Measurements from ENCODE around the gene LCE2B. TPM values are rescaled to one million over a fixed set of nuclear protein-coding genes. Genes with fewer than 3 reads are reported as not detected.

LCE2B gene
- total and polyA plus RNA-seq, 12 donors = not detected

DNA sequence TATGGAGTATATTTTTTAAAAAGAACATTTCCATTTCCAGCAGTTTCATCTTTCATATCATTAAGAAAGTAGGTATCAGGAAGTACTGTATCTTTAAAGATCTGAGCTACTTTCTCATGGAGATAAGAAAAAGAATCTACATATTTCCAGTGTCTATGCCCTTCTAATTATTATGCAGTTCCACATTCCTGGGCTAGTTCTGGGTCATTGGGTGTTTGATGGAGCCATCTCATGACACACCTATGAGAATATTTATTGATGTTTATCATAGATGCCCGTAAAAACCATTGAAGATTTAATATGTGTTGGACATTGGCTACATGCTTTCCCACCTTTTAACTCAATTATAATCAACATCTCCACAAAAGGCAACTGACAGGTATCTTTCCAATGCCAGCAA, 43.1 kb downstream of the LCE2B start:
- no peak overlapping the region for H3K27ac ChIP-seq
- H3K36me3 ChIP-seq (replicated peaks in 1 of 2) = no peaks in the 10 kb centered on the region
- no peaks in the 10 kb centered on the region for H3K27me3 ChIP-seq
- no peaks in the 10 kb centered on the region for H3K9me3 ChIP-seq (replicated peaks in 1 of 3)
- TF ChIP-seq CTCF (IDR thresholded peaks at IDR 0.05) (no peak), POLR2A (IDR thresholded peaks at IDR 0.05) (no peak)
- intact Hi-C loops (cut with DNase I) = no loop called here
- no peak for DNase-seq
- H3K4me1 ChIP-seq (replicated peaks in 1 of 2) = no peaks in the 10 kb centered on the region
- 55 to 76% (median 71%) methylated on average over 1 of the region's 1 CpG for WGBS, 4 donors
- no peak overlapping the region for H3K4me3 ChIP-seq

DNA sequence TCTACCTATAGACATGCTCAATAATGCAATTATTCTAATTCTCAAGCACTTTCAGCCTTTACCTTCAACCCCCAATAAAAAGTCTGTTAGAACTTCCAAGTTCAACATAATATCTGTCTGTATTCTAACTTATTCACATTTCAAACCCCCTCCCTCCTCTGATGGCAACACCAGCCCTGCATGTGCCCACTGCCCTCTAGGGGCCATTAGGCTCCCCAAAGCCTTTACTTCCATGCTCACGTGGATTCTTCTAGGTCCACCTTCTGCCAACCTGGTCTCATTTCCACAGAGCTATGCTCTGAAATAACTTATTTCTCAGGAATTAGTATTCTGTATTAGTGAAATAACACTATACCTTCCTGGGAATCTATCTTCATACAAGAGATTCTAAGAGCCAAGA, 49.7 kb downstream of the LCE2B start:
- Histone ChIP-seq H3K4me3 (no peak overlapping the region), H3K27me3 (no peaks in the 10 kb centered on the region), H3K4me1 (replicated peaks in 1 of 2) (no peaks in the 10 kb centered on the region), H3K36me3 (replicated peaks in 1 of 2) (no peaks in the 10 kb centered on the region), H3K9me3 (replicated peaks in 1 of 3) (no peaks in the 10 kb centered on the region), H3K27ac (no peak overlapping the region)
- intact Hi-C loops (cut with DNase I) = no loop called here
- WGBS, 4 donors = 8 to 36% (median 22%) methylated on average over 1 of the region's 1 CpG
- DNase-seq = no peak
- TF ChIP-seq CTCF (IDR thresholded peaks at IDR 0.05) (no peak), POLR2A (IDR thresholded peaks at IDR 0.05) (no peak)

Other genes with a start within 250 kb of the LCE2B start
- not detected for gene LCE5A, start 175.3 kb upstream of the LCE2B start, total RNA-seq
- not detected for gene LCE5A, start 175.3 kb upstream of the LCE2B start, polyA plus RNA-seq
- gene CRCT1, start 171.6 kb upstream of the LCE2B start, total RNA-seq = not detected
- gene CRCT1, start 171.6 kb upstream of the LCE2B start, polyA plus RNA-seq = not detected
- gene LCE3E, start 119.3 kb upstream of the LCE2B start, total RNA-seq = not detected
- gene LCE3E, start 119.3 kb upstream of the LCE2B start, polyA plus RNA-seq = not detected
- gene LCE3D, start 105.6 kb upstream of the LCE2B start, total RNA-seq = not detected
- gene LCE3D, start 105.6 kb upstream of the LCE2B start, polyA plus RNA-seq = not detected
- not detected for gene LCE3C, start 85.9 kb upstream of the LCE2B start, total RNA-seq
- not detected for gene LCE3C, start 85.9 kb upstream of the LCE2B start, polyA plus RNA-seq
- not detected for gene LCE3B, start 72.3 kb upstream of the LCE2B start, total RNA-seq
- not detected for gene LCE3B, start 72.3 kb upstream of the LCE2B start, polyA plus RNA-seq
- gene LCE3A, start 63.0 kb upstream of the LCE2B start, total RNA-seq = not detected
- gene LCE3A, start 63.0 kb upstream of the LCE2B start, polyA plus RNA-seq = not detected
- gene LCE2D, start 22.7 kb upstream of the LCE2B start, total RNA-seq = not detected
- gene LCE2D, start 22.7 kb upstream of the LCE2B start, polyA plus RNA-seq = not detected
- gene LCE2C, start 10.8 kb upstream of the LCE2B start, total RNA-seq = not detected
- gene LCE2C, start 10.8 kb upstream of the LCE2B start, polyA plus RNA-seq = not detected
- gene LCE2A, start 12.2 kb downstream of the LCE2B start, total RNA-seq = not detected
- not detected for gene LCE2A, start 12.2 kb downstream of the LCE2B start, polyA plus RNA-seq
- not detected for gene LCE4A, start 22.0 kb downstream of the LCE2B start, total RNA-seq
- not detected for gene LCE4A, start 22.0 kb downstream of the LCE2B start, polyA plus RNA-seq
- gene KPRP, start 71.9 kb downstream of the LCE2B start, total RNA-seq = not detected
- not detected for gene KPRP, start 71.9 kb downstream of the LCE2B start, polyA plus RNA-seq
- not detected for gene LCE1F, start 89.0 kb downstream of the LCE2B start, total RNA-seq
- not detected for gene LCE1F, start 89.0 kb downstream of the LCE2B start, polyA plus RNA-seq
- not detected for gene LCE1E, start 100.1 kb downstream of the LCE2B start, total RNA-seq
- not detected for gene LCE1E, start 100.1 kb downstream of the LCE2B start, polyA plus RNA-seq
- not detected for gene LCE1D, start 110.6 kb downstream of the LCE2B start, total RNA-seq
- gene LCE1D, start 110.6 kb downstream of the LCE2B start, polyA plus RNA-seq = not detected
- not detected for gene LCE1C, start 120.5 kb downstream of the LCE2B start, total RNA-seq
- gene LCE1C, start 120.5 kb downstream of the LCE2B start, polyA plus RNA-seq = not detected
- not detected for gene LCE1B, start 125.8 kb downstream of the LCE2B start, total RNA-seq
- not detected for gene LCE1B, start 125.8 kb downstream of the LCE2B start, polyA plus RNA-seq
- gene LCE1A, start 141.3 kb downstream of the LCE2B start, total RNA-seq = not detected
- not detected for gene LCE1A, start 141.3 kb downstream of the LCE2B start, polyA plus RNA-seq
- gene LCE6A, start 156.7 kb downstream of the LCE2B start, total RNA-seq = not detected
- gene LCE6A, start 156.7 kb downstream of the LCE2B start, polyA plus RNA-seq = not detected
- not detected for gene LCE7A, start 173.9 kb downstream of the LCE2B start, total RNA-seq
- not detected for gene LCE7A, start 173.9 kb downstream of the LCE2B start, polyA plus RNA-seq
- gene SMCP, start 192.2 kb downstream of the LCE2B start, total RNA-seq = not detected
- not detected for gene SMCP, start 192.2 kb downstream of the LCE2B start, polyA plus RNA-seq
- gene IVL, start 222.4 kb downstream of the LCE2B start, total RNA-seq = not detected
- under 1 TPM in 2 of 3 donors, not detected in 1; 0.16 to 0.30 TPM for gene IVL, start 222.4 kb downstream of the LCE2B start, polyA plus RNA-seq

All from adrenal gland (tissue), 12 donors.